Hepatocyte (in vitro differentiated cells): ENCODE measurements around the gene GRK4.

Experiments
- EZH2 ChIP-seq: fragments of 200-600 bp; sonication (generic); IDR thresholded peaks from 2 replicates; pipeline ENCODE4 v1.6.1; 2016; ENCODE audit warnings: antibody characterized with exemption, mild to moderate bottlenecking, borderline replicate concordance
- EZH2phosphoT487 ChIP-seq: fragments of 200-600 bp; sonication (generic); IDR thresholded peaks from one replicate; pipeline ENCODE4 v1.6.1; 2018; ENCODE audit warnings: antibody characterized with exemption, mild to moderate bottlenecking, low read depth, moderate library complexity; ENCODE audit not compliant: unreplicated experiment, severe bottlenecking
- TF ChIP-seq, protein P1 (sequence below): fragments of 200-600 bp; sonication (generic); IDR thresholded peaks from 2 replicates; pipeline ENCODE4 v1.5.1; 2016; ENCODE audit warnings: antibody characterized with exemption, mild to moderate bottlenecking; ENCODE audit not compliant: poor library complexity

- TF ChIP-seq, protein P1, sequence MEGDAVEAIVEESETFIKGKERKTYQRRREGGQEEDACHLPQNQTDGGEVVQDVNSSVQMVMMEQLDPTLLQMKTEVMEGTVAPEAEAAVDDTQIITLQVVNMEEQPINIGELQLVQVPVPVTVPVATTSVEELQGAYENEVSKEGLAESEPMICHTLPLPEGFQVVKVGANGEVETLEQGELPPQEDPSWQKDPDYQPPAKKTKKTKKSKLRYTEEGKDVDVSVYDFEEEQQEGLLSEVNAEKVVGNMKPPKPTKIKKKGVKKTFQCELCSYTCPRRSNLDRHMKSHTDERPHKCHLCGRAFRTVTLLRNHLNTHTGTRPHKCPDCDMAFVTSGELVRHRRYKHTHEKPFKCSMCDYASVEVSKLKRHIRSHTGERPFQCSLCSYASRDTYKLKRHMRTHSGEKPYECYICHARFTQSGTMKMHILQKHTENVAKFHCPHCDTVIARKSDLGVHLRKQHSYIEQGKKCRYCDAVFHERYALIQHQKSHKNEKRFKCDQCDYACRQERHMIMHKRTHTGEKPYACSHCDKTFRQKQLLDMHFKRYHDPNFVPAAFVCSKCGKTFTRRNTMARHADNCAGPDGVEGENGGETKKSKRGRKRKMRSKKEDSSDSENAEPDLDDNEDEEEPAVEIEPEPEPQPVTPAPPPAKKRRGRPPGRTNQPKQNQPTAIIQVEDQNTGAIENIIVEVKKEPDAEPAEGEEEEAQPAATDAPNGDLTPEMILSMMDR: no peak
- TF ChIP-seq EZH2 (no peak), EZH2phosphoT487 (no peak)
Observed at GRCh38 chr4:3066836-3067400, 103.5 kb downstream of the GRK4 start.
